Fibroblast of villous mesenchyme (primary cell): ENCODE measurements around the gene GPR21. TPM values are rescaled to one million over a fixed set of nuclear protein-coding genes. Genes with fewer than 3 reads are reported as not detected.

Experiments used
- DNase-seq: peaks from one replicate; pipeline ENCODE4 v3.0.0-alpha.2; 2010; ENCODE audit warnings: low read depth
- H3K4me3 ChIP-seq: 2 replicates; pipeline ENCODE4 v1.5.1; 2011; ENCODE audit warnings: low read depth, mild to moderate bottlenecking, low read length
- CTCF ChIP-seq: IDR thresholded peaks from 2 replicates; pipeline ENCODE4 v1.5.1; 2012; ENCODE audit warnings: low read depth, mild to moderate bottlenecking, low read length; ENCODE audit not compliant: insufficient read depth
- total RNA-seq: library from RNA; depleted of rRNA; stranded (reverse); fragments of >200 nt; gene quantifications from 2 replicates; pipeline ENCODE4 v1.2.3, GENCODE V29; 2012

GPR21 gene
- total RNA-seq, 1 donor: 3.0 TPM

GRCh38 chr9:123040801-123041200 lies 7.3 kb downstream of the GPR21 start:
- no peak overlapping the region for H3K4me3 ChIP-seq
- no peak for DNase-seq
- TF ChIP-seq CTCF: no peak

GRCh38 chr9:123041489-123041888 lies 8.0 kb downstream of the GPR21 start:
- no peak for TF ChIP-seq CTCF

GRCh38 chr9:123043081-123043939 lies 9.8 kb downstream of the GPR21 start:
- no peak for DNase-seq
- no peak for TF ChIP-seq CTCF
- H3K4me3 ChIP-seq: no peak overlapping the region

More at GRCh38 chr9:123041489-123041888, 8.0 kb downstream of the GPR21 start:
- no peak overlapping the region for H3K4me3 ChIP-seq
- no peak for DNase-seq

- no peak overlapping the region for H3K4me3 ChIP-seq
- DNase-seq: peak; percentile 83
- no peak for TF ChIP-seq CTCF
These were observed 11.1 kb downstream of the GPR21 start for GRCh38 chr9:123044586-123044985.

- H3K4me3 ChIP-seq: no peak overlapping the region
- no peak for TF ChIP-seq CTCF
- no peak for DNase-seq
These were observed 13.1 kb downstream of the GPR21 start for GRCh38 chr9:123046406-123047195.

- H3K4me3 ChIP-seq: no peak overlapping the region
- TF ChIP-seq CTCF: no peak
- peak; percentile 54 for DNase-seq
These were observed 15.3 kb downstream of the GPR21 start for GRCh38 chr9:123048748-123049147.
